Erythroblast (primary cell): Measurements from ENCODE around the gene TNIP1.

Experiments
- GATA1 ChIP-seq: IDR thresholded peaks from 2 replicates; pipeline ENCODE4 v1.6.1; 2011; ENCODE audit warnings: low read depth, mild to moderate bottlenecking, control low read depth, low read length, moderate library complexity
- POLR2A ChIP-seq: IDR thresholded peaks from 2 replicates; pipeline ENCODE4 v1.6.1; 2011; ENCODE audit warnings: mild to moderate bottlenecking, low read length

DNA sequence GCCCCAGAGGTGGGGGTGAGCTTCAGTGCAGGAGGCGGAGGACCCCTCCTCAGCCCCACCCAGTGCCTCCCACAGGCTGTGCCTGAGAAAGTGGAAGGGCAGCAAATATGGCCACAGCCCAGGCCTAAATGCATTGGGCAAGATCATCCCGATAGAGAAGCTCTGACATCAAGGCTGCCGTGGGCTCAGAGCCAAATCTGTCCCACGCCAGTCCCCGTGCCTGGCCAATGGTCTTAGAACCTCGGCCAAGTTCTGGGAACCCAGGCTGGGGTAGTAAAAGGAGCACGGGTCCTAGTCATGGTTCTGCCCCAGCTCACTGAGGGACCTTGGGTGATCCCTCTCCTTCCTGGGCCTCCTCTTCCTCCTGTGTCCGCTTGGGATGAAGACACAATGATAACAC lies 27.7 kb upstream of the TNIP1 start:
- TF ChIP-seq POLR2A (no peak), GATA1 (no peak)
